ENCODE data around the gene ELK3.

- TF ChIP-seq CTCF (conservative IDR thresholded peaks at IDR 0.05; ENCODE audit: low read length) (no peak), EZH2phosphoT487 (IDR thresholded peaks at IDR 0.05; ENCODE audit: borderline replicate concordance) (no peak)
Measured at GRCh38 chr12:96215919-96216273, 21.7 kb downstream of the ELK3 start.

All from Loucy (cell line).